ENCODE measurements around the gene INTS6. TPM values are rescaled to one million over a fixed set of nuclear protein-coding genes. Genes with fewer than 3 reads are reported as not detected.

The INTS6 gene
- total RNA-seq, 1 donor from 2014 or later, result 44.7 TPM

- Mint-ChIP-seq H3K4me3 (no peak overlapping the region), H3K36me3 (no peaks in the 10 kb centered on the region), H3K9me3 (no peaks in the 10 kb centered on the region), H3K4me1 (ENCODE audit: unreplicated experiment) (no peaks in the 10 kb centered on the region), H3K27ac (no peak overlapping the region), H3K27me3 (peaks cover 5% of the 10 kb centered on the region)
- TF ChIP-seq CTCF (conservative IDR thresholded peaks at IDR 0.05), result no peak
- DNase-seq (ENCODE audit: extremely low spot score, unreplicated experiment), result no peak
Measured at GRCh38 chr13:51332566-51333361, 120.1 kb downstream of the INTS6 start.

- Mint-ChIP-seq H3K9me3 (no peaks in the 10 kb centered on the region), H3K4me1 (ENCODE audit: unreplicated experiment) (no peaks in the 10 kb centered on the region), H3K4me3 (no peak overlapping the region), H3K27me3 (peaks cover 5% of the 10 kb centered on the region), H3K27ac (no peak overlapping the region), H3K36me3 (no peaks in the 10 kb centered on the region)
- no peak for TF ChIP-seq CTCF (conservative IDR thresholded peaks at IDR 0.05)
- DNase-seq (ENCODE audit: extremely low spot score, unreplicated experiment), result no peak
Measured at GRCh38 chr13:51331354-51331861, 121.4 kb downstream of the INTS6 start.

GRCh38 chr13:51330791-51331190 is 122.0 kb downstream of the INTS6 start:
- peaks cover 5% of the 10 kb centered on the region for H3K27me3 Mint-ChIP-seq
- no peak overlapping the region for H3K27ac Mint-ChIP-seq
- no peaks in the 10 kb centered on the region for H3K4me1 Mint-ChIP-seq (ENCODE audit: unreplicated experiment)
- no peak for TF ChIP-seq CTCF (conservative IDR thresholded peaks at IDR 0.05)
- DNase-seq (ENCODE audit: extremely low spot score, unreplicated experiment), result no peak
- H3K9me3 Mint-ChIP-seq, result no peaks in the 10 kb centered on the region
- H3K4me3 Mint-ChIP-seq, result no peak overlapping the region
- no peaks in the 10 kb centered on the region for H3K36me3 Mint-ChIP-seq

GRCh38 chr13:51329606-51330005 is 123.2 kb downstream of the INTS6 start:
- Mint-ChIP-seq H3K36me3 (no peaks in the 10 kb centered on the region), H3K9me3 (no peaks in the 10 kb centered on the region), H3K4me3 (no peak overlapping the region), H3K27me3 (no peaks in the 10 kb centered on the region), H3K27ac (no peak overlapping the region), H3K4me1 (ENCODE audit: unreplicated experiment) (no peaks in the 10 kb centered on the region)
- TF ChIP-seq CTCF (conservative IDR thresholded peaks at IDR 0.05), result no peak
- no peak for DNase-seq (ENCODE audit: extremely low spot score, unreplicated experiment)

- DNase-seq (ENCODE audit: extremely low spot score, unreplicated experiment), result no peak
- no peaks in the 10 kb centered on the region for H3K9me3 Mint-ChIP-seq
Measured at GRCh38 chr13:51328488-51328887, 124.3 kb downstream of the INTS6 start.

More at GRCh38 chr13:51328488-51328887, 124.3 kb downstream of the INTS6 start:
- Mint-ChIP-seq H3K27ac (no peak overlapping the region), H3K4me3 (no peak overlapping the region), H3K4me1 (ENCODE audit: unreplicated experiment) (no peaks in the 10 kb centered on the region), H3K27me3 (no peaks in the 10 kb centered on the region), H3K36me3 (no peaks in the 10 kb centered on the region)
- TF ChIP-seq CTCF (conservative IDR thresholded peaks at IDR 0.05), result no peak

Measured in type B pancreatic cell (in vitro differentiated cells).